Activated naive CD8-positive, alpha-beta T cell treated with anti-CD3 and anti-CD28 coated beads, Interleukin-2, amount 50 U/mL, for 16 hours (primary cell): ENCODE data around the gene TREM1.
"Not testable (repeated sequence)": the region's sequence is repeated elsewhere in the genome, so short reads cannot be mapped to it uniquely, and the experiment has no call there.

ENCODE experiments used
- DNase-seq: peaks from one replicate; pipeline ENCODE4 v3.0.0-alpha.2; 2020; ENCODE audit warnings: low read depth, low spot score

Gene TREM1

DNA sequence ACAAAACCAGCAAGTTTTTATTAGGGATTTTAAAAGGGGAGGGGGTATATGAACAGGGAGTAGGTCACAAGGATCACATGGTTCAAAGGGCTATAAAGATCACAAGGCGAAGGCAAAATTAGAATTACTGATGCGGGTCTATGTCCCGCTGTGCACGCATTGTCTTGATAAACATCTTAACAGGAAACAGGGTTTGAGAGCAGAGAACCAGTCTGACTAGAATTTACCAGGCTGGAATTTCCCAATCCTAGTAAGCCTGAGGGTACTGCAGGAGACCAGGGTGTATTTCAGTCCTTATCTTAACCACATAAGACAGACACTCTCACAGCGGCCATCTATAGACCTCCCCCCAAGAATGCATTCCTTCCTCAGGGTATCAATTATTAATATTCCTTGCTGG is 10.8 kb upstream of the TREM1 start:
- DNase-seq, result not testable (repeated sequence)

DNA sequence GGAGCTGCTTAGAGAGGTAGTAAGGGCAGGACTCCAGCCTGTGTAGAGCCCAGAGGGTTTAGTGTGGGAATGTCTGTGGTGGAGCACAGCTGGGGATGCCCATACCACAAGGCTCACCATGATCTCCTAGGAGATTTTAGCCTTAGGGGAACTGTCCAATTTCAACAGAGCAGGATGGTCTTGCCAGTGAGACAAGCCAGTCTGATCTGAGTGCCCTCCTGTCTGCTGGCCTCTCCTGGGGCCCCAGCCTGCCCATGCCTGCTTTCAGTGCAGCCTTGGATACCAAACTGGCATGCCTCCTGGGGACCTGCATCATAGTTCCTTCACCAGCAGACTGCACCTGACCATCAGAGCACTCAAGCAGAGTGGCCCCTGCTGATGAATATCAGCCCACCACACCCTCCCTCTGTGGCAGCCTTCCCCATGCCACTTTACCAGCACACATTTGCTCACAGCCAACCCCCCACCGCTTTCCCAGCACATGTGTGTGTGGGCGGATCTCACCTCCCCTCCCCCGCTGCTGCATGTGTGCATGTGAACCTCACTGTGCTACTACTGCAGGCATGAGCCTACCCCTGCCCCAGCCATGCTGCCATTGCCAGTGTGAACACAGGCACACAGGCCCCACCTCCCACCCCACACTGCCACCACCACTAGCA is 7.9 kb upstream of the TREM1 start:
- DNase-seq, result no peak

DNA sequence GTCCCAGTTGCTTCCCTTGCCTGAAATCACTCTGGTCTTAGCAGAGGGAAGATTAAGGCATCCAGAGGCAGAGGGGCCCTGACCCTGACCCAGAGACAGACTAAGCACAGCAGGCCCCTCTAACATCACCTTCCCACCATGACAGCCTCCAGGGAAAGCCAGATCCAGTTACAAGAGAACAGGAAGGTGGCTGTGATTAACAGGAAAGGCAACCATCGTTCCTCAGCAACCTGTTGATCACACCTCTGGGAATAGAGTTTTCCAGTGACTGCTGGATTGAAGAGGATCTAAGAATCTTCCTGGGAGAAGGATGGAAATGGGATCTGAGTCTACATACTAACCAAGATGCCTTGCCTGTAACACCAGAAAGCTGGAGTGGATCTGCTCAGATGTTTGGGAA is 5.2 kb upstream of the TREM1 start:
- no peak for DNase-seq

DNA sequence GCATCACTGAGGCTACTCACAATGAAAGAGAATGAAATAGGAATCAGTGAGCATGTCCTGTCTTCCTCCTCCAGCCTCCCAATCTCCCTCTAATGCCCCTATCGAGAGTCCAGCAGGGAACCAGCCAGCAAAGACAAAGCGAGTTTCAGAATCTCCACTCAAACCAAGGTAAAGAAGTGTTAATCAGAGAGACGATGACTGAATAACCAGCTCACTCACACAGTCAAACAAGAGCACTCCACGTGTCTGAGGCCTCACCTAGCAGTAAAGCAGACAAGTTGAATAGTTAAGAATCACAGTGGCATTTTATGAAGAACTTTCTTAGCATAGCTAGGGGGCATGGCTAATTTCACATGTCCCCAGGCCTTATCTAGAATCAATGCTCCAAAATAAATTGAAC is 3.3 kb upstream of the TREM1 start:
- DNase-seq, result no peak

DNA sequence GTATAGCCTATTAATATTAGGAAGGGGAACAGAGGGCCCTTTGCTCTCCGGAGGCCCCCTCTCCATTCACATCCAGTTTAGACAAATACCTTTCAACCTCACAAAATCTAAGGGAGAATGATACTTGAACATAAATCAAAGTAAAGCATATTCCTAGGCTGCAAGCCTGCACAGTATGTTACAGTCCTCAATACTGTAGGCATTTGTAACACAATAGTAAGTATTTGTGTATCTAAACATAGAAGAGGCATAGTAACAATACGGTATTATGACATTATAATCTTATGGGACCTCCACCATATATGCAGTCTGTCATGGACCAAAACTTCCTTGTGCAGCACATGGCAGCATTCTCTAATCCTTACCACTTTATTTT is 2.3 kb upstream of the TREM1 start:
- no peak for DNase-seq

DNA sequence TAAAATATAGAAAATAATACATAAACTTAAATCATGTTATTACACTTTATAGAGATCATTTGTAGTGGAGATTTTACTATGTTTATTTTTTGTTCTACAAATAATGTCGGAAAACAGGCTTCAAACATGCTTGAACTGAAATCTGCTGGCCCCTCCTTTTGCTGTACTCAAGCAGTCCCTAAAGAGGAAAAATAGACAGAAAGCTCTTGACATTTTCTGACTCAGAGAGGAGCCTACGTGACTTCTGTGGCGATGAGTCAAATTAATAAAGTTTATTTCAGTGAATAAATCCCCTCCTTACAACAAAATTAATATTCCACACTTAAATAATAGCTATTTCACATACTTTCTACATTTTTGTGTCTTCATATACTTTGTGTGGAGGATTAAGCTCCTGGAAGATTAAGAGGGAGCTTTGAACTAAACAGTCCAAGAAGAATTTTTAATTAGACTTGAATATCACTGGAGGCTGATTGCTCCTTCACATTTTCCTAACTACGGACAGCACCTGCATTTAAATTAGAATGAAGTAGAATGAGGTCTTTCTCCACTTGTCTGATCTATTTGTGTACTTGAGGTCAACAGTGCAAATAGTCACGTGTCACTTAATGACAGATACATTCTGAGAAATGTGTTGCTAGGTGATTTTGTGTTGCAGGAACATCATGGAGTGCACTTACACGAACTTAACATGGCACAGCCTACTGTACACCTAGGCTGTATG is 1.7 kb upstream of the TREM1 start:
- no peak for DNase-seq

DNA sequence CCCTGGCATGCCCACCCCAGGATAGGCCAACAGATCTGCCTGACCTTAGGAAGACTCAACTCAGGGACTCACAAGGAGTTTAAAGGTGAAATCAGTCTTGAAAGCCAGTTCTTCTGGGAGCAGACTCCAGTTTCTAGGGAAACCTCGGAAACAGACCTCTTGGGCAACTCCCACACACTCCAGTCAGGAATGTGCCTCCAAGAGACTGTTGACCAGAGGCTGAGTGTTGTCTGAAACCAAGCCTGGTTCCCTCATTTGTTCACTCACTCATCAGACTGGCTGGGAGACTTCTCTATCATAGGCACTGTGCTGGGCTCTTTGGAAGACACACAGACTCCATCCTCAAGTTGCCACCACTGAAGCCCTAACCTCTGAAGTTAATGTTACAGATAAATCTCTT is 1.8 kb downstream of the TREM1 start:
- DNase-seq, result no peak

DNA sequence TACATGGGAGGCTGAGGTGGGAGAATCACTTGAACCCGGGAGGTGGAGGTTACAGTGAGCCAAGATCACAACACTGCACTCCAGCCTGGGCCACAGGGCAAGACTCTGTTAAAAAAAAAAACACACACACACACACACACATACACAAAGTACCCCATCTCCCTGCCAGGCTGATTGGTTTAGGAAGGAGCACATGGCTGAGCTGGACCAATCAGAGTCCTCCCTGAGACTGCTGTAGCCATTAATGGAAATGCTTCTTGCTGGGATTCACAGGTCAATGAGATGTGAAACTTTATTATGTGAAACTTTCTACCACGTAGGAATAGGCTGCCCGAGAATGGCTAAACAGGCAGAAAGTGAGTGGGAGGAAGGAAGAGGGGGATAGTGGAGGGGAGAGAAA is 2.9 kb downstream of the TREM1 start:
- DNase-seq, result no peak

DNA sequence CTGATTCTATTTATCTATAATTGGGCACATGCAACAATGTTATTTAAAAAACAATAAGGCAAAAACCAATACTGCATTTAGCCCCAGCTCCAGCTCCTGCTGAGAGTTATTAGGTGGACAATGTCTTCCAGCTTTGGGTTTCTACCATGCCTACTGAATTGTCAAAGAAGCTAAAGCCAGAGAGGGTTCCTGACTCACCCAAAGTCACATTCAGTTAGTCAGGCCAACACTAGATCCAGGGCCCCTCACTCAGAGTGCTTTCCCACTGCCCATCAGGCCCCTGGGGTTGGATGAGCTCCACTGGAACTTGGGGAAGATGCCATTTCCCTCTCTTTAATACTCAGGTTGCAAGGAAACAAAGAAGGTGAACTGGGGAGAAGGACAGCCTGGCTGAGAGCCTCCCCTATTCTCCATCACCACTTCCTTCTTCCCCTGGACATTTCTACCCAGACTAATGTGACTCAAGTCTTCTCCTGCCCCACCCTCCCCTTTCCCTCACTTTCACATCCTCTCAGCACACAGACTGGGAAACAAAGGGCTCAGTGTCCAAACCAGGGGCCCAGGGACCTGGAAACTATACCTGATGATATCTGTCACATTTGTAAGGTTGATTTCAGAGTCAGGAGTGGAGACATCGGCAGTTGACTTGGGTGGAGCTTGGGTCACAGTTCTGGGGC is 6.0 kb downstream of the TREM1 start:
- DNase-seq, result no peak

DNA sequence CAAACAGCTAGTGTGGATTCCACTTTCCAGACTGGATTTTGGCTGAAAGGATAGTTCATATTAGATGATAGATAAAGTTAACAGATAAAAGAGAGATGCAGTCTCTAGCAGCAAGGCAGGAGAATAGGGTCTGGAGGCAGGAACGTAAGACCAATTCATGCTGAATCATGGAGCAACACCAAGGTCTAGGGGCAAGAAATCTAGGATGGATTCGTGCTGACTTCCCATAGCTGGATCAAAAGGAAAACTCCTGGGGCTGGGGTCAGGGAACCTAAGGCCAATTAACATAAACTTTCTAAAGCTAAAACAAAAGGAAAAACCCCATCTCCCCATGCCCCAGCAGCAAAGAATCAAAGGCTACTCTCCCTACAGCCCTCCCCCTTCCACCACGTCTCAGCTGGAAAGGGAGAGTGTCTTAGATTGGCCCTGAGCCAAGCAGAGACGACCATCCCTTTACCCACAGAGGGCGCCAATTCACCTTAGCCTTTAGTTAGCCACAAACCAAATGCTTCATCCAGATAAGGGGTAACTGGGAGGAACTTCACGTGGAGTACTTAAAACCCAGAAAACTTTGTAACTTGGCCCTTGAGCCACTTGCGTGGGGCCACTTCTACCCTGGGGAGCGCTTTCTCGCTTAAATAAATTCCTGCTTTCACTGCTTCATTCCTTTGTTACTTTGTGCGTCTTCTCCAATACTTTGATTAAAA is 7.6 kb downstream of the TREM1 start:
- DNase-seq, result peak; percentile 60

DNA sequence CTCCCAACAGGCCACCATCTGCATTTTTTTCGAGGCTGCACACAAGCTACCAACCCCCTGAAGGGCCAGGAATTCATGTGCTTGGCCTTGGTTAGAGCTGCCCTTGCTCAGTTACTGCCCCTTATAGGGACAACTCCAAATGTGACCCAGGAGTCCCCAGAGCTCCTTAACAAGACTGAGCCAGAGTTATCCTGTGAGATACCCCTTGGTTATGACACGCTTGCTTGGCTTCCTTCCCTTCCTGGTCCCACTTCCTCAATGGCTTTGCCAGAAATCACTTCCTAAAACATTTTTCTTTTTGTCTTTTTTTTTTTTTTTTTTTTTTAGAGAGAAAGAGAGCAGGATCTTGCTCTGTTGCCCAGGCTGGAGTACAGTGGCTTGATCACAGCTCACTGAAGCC is 8.9 kb downstream of the TREM1 start:
- DNase-seq, result no peak

DNA sequence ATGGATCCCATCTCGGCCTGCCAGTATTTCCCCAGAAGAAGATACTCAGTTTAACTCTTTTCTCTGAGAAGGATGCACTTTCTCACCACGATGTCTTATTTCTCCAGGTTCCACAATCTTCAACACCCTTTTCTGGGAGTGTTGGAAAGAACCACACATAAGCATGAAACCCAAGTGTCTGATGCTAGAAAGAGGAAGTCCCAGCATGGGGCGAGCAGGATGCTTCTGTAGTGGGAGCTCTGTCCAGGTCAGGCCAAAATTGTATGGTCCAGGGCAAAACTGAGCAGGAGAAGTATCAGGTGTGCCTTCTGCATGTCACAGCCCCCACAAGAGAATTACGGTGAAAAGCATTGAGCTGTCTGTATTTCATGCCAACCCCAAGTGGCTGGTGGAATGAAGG is 11.0 kb downstream of the TREM1 start:
- no peak for DNase-seq

DNA sequence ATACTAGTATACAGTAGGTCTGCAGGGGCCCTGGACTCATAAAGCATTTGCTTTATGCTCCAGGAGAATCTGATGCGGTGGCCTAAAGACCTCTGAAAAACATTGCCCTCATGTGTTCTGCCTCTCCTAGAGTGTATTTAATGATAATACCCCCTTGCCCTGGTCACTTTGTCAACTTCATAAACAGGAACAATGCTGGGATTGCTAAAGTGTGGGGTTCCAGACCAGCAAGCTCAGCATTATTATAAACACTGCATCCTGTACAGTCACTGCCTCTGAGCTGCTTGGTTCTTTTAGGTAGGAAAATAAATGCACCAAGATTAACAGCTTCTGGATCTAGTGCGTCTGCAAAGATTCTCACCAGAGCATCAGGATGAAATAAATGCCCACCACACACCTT is 12.2 kb downstream of the TREM1 start:
- no peak for DNase-seq

DNA sequence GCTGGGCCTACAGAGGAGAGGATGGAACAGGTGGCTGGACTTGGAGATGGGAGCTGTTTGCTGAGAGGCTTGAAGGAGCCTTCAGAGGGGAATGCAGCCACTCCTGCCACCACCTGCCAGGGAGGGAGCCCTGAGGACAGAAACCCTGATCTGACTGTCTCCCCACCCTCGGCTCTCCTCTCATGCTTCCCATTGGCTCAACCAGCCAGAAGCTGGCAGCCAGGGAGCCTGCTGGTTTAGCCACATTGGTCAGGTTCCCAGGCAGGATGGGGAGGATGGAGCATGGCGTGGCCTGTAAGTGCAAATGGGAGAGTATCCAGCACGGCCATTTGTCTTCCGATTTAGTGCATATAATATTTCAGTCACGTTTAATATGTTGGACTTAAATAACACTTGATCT is 12.8 kb downstream of the TREM1 start:
- no peak for DNase-seq

DNA sequence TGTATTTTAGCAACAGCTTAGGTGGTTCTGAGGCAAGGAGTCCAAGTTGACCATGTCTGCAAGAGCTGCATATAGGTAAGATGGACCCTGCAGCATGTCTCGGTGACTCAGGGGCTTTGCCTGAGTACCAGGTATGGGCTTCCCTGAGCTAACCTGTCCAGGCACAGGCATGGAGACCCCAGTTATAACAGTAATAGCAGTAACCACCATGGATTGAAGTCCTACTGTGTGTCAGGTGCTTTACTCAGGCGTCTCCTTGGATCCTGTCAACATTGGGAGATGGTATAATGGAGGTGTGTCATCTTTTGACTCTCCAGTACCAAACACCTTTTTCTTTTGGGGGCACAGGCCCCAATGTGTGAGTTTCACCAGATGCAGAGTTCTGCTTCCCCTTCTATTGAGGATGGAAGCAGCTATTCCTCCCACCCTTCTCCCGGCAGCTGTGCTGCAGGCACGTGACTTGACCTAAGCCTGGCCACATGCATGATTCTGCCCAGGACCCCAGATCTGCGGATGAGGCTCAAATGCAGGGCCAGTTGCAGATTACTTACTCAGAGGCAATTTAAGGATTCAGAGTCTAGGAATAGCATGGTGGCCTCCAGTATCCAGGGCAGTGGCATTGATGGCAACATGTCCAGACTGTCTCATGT is 13.8 kb downstream of the TREM1 start:
- no peak for DNase-seq

DNA sequence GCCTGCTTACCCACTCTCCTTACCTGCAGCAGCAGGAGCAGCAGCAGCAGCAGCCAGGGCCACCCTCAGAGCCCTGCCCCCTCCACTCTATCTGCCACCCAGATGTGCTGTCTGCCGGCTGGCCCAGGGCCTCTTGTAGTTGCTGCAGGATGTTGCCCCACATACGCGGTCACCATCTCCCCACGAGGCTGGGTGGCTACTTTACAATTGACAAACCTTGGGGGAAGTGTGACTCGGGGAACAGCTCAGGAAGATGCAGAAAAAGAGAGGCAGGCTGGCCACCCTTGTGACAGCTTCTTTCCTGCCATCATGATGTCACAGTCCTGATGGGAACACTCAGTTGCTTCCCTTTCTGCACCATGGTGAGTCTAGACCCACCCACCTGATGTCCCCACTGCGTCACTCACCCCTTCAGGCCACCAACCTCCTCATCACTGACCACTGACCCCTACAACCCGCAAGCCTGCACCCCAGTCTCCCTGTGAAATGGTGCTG is 14.5 kb downstream of the TREM1 start:
- no peak for DNase-seq

DNA sequence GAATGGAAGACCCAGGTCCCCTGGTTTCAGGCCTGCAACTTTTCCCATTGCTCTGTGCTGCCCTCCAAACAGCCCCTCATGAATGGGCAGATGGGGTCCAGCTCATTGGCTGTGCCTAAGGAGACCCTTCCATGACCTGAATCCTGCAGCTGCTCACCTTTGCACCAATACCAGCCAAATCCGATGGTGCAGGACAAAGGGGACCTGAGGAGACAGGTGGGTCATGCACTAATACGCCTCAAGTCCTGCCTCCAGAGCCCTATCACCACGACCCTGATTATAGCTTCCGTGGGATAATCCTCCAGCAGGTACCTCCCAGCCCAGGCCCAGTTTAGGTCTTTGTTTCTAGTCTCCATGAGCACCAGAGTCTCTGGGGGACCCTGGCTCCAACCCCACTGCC is 16.8 kb downstream of the TREM1 start:
- no peak for DNase-seq

DNA sequence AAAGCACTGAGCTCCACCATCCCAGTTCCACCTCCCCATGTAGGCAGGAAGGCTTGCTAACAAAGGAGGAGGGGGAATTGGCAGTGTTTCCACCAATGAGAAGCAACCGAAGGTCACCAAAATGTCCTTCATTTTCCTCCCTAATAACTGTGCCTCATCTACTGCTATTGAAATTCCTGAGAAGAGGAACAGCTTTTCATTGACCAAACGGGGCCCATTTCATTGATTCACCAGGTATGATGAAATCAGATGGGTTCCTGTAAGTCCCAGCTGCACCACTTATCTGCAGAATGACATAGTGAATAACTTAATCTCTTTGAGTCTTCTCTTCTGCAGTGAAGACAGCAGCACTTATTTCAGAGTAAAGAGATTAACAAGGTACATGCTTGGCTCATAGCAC is 17.3 kb downstream of the TREM1 start:
- DNase-seq, result no peak

DNA sequence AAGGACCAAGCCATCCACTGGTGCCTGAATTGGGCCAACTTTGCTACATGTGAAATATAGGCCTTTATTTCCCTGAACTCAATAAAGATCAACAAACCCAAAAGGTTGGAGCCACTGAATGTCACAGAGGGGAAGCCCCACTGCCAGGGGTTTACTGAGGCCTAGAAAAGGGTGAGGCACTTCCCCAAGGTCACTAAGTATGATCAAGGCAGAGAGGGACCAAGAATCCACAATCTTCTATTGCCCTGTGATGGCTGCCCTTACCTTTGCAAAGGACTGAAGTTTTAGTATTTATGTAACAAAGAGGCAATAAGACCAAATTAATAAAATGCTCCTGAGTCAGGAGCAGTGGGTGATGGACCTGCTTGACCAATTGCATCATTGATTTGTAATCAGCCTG is 18.0 kb downstream of the TREM1 start:
- no peak for DNase-seq

DNA sequence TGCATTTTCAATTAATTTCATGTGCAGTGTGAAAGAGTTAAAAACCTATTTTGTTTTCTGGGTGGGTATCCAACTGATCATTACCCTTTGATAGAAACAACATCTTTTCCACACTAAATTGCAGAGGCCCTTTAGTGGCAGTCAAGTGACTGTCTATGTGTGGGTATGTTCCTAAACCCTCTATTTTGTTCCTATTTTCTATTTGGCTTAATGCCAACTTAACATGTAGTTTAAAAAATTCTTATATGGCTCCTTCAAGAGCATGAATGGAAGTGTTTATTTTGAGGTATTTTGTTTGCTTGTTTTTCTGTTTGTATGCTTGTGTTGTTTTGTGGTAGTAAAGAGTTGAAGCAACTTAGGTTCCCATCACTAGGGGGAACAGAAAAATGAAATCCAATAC is 19.9 kb downstream of the TREM1 start:
- DNase-seq, result no peak

DNA sequence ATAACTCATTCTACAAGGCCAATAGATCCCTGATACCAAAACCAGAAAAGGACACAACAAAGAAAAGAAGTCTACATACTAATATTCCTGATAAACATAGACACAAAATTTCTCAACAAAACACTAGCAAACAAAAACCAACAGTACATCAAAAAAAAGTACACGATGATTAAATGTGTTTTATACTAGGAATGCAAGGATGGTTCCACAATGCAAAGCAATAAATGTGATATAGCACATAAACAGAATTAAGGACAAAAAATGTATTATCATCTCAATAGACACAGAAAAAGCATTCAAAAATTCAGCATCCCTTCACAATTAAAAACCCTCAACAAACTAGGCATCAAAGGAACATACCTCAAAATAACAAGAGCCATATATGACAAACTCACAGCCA is 23.2 kb downstream of the TREM1 start:
- no peak for DNase-seq

DNA sequence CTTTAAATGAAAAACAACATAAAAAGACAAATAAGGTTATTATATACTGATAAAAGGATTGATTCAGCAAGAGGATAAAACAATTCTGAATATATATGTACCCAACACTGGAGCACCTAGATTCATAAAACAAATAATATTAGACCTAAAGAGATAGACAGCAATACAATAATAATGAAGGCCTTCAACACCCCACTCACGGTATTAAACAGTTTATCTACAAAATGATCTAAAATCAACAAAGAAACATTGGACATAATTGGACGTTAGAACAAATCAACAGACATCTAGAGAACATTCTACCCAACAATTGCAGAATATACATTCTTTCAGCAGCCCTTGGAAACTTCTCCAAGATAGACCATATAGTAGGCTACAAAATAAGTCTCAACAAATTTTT is 24.1 kb downstream of the TREM1 start:
- DNase-seq, result no peak
